ENCODE data around the gene ZNF331.
"Not testable (repeated sequence)": the region's sequence is repeated elsewhere in the genome, so short reads cannot be mapped to it uniquely, and the experiment has no call there.

Gene ZNF331

DNA sequence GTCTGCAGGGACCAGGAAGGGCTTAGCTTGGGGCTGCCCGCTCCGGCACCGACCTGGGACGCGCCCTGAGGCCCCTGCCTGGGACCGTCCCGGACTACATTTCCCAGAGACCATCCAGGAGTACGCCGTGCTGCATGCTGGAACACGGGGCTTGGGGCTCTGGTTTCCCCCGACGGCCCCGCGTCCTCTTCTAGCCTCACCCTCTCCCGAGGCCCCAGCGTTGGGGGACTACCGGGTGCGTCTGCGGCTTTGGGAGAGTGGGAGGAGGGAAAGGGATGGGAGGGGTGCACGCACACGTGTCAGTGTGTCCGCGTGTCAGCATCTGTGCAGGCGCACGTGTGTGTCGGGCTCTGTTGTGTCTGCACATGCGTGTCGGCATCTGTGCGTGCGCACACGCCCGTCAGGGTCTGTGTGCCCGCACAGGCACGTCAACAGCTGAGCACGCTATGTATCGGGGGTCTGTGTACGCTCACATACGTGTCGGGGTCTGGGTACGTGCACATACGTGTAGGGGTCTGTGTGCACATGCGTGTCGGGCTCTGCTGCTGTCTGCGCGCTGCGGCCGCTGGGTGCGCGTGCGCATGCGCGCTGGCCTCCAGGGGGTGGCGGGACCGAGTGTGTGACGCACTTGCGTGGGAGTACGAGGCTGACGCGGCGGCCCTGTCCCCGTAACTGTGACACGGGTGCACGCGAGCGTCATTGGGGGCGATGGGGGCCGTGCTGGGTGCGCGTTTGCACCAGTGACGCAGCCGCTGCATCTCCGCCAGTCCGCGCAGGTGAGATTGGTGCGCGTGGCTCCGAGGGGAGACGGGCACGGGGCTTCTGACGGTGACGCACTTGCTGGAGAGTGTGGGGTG is at the start of gene ZNF331:
TSS of gene ZNF331 (plus strand) at position 625 of the 857 bp plus-strand sequence. CDS start 31,232 bp downstream, outside the sequence.
- peak; percentile 10 for DNase-seq

DNA sequence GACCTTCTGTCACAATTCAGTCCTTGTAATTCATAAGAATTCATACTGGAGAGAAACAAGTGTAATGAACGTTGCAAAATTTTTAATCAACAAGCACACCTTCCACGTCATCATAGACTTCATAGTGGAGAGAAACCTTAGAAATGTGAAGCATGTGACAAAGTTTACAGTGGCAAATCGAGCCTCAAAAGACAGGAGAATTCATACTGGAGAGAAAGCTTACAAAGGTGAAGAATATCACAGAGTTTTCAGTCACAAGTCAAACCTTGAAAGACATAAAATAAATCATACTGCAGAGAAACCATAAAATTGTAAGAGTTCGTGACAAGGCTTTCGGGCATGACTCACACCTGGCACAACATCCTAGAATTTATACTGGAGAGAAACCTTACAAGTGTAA is 45.8 kb upstream of the ZNF331 start:
- no peak for DNase-seq

DNA sequence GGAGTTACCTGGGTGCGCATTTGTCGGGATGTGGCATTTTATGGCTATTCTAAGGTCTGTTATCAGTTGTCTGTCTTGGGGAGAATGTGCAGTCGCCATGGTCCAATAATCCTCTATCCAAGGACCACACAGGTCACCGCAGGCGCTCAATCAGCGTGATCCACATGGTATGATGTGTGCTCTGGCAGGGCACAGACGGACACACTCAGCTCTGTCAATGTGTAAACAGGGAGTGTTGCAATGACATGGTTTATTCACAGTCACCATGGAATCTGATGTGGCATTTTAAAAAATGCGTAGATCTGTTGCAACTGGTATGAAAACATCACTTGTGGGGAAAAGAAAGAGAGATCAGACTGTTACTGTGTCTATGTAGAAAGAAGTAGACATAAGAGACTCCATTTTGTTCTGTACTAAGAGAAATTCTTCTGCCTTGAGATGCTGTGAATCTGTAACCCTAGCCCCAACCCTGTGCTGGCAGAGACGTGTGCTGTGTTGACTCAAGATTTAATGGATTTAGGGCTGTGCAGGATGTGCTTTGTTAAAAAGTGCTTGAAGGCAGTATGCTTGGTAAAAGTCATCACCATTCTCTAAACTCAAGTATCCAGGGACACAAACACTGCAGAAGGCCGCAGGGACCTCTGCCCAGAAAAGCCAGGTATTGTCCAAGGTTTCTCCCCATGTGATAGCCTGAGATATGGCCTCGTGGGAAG is 40.5 kb upstream of the ZNF331 start:
- DNase-seq = not testable (repeated sequence)

DNA sequence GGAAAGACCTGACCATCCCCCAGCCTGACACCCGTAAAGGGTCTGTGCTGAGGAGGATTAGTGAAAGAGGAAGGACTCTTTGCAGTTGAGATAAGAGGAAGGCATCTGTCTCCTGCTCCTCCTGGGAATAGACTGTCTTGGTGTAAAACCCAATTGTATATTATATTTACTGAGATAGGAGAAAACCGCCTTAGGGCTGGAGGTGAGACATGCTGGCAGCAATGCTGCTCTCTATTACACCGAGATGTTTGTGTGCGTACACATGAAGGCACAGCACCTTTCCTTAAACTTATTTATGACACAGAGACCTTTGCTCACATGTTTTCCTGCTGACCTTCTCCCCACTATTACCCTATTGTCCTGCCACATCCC is 39.9 kb upstream of the ZNF331 start:
- not testable (repeated sequence) for DNase-seq

DNA sequence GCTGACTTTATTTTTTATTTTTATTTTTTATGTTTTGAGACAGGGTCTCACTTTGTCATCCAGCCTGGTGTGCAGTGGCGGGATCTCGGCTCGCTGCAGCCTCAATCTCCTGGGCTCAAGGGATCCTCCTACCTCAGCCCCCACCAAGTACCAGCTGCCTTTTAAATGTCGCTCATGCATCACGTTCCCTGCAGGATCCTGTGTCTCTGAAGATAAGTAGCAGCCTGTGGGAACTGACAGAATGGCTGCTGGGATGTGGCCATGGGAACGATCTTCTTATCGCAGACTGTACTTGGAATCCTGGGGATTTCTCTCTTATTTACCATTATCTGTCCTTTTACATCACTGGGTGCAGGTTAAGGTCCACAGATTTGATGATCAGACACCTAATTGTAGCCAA is 34.8 kb upstream of the ZNF331 start:
- DNase-seq = peak; percentile 32

DNA sequence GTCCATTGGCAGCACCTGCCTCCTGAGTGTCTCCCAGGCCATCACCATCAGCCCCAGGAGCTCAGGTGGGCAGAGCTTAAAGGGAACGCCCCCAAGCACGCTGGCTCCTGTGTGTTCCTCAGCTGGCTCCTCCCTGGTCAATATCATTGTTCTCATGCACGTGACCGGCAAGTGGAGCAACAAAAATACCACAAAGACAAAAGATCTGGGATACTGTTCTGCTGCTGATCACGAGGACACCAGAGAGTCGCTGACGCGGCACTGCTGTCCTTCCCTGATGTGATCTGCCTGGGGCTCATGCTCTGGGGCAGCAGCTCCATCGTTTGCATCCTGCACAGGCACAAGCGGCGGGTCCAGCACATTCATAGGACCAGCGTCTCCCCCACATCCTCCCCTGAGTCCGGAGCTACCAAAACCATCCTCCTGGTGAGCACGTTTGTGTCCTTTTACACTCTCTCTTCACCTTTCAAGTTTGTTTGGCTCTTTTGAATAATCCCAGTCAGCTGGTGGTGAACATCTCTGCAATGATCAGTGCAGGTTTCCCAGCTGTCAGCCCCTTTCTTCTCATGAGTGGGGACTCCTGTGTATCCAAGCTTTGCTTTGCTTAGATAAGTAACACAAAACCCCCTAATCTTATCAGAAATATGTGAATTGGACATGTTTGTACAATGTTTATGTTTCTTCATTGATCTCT is 34.1 kb upstream of the ZNF331 start:
- not testable (repeated sequence) for DNase-seq

DNA sequence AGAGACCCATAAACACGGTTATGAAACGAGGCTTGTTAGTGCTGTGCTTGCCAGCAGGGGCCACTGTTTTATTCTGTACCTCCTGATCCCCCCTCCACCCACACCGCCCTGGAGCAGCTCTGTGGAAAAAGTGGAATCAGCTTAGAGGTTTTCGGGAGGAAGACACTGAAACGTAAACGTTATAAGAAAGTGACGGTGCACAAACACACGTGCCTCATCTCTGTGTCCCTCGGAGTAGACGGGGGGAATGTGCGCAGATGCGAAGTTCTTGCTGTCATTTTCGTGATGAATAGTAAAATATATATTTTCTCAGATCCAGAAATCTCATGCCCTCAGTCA is 33.6 kb upstream of the ZNF331 start:
- DNase-seq = not testable (repeated sequence)

DNA sequence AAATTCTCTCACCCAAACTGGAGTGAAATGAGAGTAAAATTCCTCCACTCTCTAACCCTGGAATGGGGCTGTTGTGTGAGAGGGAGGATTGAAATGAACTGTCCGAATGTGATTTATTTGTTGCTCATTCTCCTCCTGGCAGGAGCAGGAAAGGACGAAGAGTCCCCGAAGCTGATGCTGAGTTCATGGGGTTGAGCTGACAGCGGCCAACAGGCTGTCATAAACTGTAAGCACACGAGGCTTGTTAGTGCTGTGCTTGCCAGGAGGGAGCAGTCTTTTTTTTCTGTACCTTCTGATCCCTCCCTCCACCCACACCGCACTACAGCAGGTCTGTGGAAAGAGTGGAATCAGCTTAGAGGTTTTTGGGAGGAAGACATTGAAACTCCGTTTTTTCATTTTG is 33.1 kb upstream of the ZNF331 start:
- no peak for DNase-seq

DNA sequence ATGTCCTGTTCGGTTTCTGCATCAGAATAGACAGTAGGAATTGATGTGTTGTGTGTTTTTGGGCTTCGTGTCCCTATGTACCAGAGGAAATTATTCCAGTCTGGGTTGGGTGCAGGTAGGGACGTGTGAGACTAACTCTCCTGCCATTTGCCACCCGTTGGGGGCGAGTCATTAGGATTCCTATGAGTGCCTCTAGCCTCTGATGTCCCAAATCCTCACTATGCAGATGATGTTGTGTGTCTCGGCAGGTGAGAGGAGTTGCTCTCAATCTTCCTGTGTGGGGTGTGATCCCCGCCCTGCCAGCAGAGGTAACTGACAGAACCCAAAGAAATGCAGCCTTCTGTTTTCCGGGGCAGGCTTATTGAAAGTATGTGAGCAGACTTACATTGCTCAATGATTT is 31.2 kb upstream of the ZNF331 start:
- no peak for DNase-seq

DNA sequence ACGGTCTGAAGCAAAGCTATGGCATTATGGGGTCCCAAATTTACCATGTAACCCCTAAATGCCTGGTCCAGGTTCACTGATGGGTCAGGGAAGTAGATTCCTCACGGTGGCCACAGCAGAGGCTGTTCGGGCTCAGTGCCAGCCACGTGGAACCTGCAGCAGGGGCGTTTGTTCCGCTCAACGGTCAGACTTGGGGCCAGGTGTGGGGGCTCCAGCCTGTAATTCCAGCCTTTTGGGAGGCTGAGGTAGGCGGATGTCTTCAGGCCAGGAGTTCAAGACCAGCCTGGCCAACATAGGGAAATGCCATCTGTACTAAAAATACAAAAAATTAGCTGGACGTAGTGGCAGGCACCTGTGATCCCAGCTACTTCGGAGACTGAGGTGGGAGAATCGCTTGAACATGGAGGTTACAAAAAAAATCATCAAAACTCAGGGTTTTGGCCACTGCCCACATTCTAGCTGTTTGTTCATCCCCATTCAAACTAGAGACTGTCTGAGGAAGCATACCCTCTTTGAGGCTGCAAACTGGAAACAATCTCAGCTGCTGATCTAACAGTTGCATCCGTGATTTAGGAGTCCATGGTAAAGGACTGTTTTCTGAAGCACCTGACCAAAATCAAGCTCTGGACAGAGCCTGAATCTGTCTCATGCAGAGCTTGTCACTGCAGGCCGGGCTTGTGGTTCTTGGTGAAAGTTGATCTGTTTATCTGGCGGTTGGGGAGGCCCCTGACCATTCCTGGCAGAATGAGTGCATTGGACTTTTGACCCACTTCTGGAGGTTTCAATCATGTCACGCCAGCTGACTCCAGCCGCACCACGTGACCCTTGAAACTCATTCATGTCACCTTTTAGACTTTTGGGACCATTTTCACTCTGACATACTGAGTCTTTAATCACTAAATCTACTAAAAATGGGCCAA is 30.2 kb upstream of the ZNF331 start:
- no peak for DNase-seq

DNA sequence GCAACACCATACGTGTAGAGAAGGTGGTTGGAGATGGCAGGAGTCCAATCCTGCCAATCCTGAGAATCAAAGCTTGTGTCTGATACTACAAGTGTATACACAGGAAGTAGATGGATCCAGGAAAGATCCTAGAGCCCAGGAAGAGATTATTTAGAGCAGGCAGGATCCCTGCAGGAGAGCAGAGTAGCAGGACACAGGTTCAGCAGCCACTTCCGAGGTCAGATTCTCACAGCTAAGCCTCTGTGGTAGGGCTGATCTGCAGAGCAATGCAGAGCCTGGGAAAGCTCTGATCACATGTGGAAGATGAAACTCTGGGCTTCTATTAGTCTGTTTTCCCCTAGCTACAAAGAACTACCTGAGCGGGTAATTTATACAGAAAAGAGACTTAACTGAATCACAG is 28.5 kb upstream of the ZNF331 start:
- DNase-seq = no peak

DNA sequence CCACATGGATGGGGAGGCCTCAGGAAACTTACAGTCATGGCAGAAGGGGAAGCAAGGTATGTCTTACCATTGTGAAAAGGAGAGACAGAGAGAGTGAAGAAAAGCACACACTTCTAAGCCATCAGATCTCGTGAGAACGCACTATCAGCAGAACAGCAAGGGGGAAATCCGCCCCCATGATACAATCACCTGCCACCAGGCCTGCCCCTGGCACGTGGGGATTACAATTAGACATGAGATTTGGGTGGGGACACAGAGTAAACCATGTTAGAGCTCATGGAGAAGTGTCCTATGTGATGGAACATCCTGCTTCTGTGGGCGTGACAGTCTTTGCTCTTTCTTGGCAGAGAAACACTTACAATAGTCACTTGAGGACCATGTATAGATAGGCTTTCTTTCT is 28.1 kb upstream of the ZNF331 start:
- no peak for DNase-seq

DNA sequence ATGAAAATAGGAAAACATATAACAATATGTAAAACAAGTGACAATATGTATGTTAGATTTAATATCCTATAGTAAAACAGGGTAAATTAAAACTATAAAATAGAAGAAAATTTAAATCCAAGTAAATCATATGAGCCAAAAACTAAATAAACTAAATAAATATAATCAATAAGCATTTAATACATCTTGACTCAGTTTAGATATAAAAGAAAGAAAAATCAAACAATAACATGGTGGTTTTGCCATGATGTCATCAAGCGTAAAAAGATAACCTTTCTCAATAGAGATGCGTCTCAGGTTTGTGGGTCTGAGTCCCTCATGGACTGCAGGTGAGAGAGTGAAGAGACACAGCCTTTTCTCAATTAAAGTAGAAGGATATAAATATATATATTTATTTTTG is 26.6 kb upstream of the ZNF331 start:
- no peak for DNase-seq

DNA sequence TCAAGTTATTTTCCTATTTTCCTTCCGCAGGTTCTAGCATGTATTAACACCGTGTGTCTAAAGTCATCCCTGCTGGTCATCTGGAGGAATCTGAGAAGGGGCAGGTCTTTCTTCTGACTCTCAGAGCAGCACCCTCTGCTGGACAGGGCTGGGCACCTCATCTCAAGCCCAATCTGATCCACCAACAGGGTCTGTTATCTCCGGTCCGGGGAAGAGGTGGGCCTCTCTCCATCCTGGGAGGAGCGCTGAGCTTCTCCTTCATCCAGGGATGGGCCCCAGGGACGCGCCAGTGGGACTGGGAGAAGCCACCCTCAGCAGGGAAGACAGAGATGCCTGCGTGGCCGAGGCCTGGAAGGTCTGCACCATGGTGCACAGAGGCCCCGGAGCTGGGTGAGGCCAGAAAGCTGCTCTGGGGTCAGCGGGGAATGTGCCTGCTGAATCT is 26.0 kb upstream of the ZNF331 start:
- no peak for DNase-seq

DNA sequence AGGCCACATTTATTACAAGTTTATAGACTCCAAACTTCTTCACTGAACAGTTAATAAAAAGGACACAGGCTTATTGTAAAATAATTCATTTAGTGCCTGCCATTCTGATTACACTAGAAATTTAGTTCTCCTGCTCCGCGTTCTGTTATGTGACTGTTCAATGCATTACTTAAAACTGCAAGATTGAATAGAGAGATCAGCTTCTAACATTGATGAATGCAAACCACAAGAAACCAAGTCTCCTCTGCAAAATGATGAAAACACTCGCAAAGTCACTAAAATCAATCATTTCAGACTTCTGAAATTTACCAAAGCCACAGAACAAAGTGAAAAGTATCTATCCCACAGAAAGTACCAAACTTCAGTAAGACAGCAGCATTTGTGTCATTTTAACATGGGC is 22.9 kb upstream of the ZNF331 start:
- DNase-seq = not testable (repeated sequence)

DNA sequence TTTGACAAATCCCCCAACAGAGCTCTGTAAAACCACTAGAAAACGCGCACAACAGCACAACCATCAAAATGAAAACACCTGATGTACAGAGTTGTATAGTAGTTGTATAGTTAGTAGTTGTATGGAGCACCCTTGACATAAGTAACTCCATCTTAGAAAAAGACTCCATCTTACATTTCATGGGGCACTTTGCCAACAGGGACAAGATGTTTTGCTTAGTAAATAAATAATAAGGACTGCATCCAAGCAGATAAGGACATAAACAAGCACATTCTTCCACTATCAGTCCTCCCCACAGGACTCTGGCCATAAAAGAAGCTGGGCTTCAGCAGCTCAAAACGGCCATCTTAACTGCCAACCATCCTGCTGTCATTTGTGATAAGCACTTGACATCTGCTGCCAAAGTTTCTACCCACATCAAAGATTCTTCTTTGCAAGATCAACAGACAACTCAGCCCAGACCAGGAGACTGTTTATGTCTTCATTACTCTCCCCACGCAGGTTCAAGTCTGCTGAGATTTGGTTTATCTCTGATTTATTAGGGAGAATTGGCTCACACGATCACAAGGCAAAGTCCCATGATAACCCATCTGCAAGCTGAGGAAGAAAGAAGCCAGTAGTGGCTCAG is 20.7 kb upstream of the ZNF331 start:
- DNase-seq = no peak

DNA sequence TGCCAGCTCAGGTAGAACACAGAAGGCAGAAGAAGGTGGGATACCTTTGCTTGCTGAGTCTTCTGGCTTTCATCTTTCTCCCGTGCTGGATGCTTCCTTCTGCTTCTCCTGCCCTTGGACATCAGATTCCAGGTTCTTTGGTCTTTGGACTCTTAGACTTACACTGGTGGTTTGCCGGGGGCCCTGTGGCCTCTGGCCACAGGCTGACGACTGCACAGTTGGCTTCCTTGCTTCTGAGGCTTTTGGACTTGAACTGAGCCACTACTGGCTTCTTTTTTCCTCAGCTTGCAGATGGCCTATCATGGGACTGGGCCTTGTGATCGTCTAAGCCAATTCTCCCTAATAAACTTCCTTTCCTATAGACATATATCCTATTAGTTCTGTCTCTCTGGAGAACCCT is 19.8 kb upstream of the ZNF331 start:
- no peak for DNase-seq

DNA sequence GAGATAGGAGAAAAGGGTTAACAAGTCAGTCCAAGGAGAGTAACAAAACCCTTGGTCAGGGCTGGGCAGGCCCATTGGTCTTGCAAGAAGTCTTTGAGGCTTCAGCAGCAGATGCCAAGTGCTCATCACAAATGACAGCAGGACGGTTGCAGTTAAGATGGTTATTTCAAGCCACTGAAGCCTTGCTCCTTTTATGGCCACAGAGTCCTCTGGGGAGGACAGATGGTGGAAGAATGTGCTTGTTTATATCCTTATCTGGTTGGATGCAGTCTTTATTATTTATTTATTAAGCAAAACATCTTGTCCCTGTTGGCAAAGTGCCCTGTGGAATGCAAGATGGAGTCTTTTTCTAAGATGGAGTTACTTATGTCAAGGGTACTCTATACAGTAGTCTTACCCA is 19.2 kb upstream of the ZNF331 start:
- no peak for DNase-seq

DNA sequence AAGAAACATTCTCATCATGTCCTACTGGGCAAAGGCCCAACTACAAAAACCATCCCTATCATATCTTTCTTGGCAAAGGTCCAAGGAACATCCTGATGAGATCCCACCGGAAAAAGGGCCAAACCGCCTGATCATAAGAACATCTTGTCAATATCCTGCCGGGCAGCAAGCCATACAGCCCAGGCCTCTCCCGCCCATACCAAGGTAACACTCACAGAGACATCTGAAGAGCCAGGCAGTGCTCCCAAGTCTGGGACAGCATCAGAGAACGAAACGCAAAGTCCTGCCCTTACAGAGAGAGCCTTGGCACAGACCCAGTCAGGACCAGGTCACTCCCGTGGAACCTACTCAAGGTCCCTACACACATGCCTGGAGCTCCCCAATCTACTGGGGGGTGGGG is 18.5 kb upstream of the ZNF331 start:
- DNase-seq = no peak

DNA sequence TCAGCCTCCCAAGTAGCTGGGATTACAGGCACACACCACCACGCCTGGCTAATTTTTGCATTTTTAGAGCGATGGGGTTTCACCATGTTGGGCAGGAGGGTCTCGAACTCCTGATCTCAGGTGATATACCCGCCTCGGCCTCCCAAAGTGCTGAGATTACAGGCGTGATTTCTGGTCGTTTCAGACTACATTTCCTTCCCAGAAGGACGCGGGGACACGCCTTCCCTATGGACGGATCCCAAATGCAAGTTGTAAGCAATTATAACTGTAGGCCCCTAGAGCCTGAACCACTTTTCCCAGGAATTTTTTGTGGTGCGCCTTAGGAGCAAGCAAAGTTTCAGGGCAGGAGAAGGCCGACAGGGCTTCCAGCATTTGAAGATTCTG is 17.8 kb upstream of the ZNF331 start:
- no peak for DNase-seq

DNA sequence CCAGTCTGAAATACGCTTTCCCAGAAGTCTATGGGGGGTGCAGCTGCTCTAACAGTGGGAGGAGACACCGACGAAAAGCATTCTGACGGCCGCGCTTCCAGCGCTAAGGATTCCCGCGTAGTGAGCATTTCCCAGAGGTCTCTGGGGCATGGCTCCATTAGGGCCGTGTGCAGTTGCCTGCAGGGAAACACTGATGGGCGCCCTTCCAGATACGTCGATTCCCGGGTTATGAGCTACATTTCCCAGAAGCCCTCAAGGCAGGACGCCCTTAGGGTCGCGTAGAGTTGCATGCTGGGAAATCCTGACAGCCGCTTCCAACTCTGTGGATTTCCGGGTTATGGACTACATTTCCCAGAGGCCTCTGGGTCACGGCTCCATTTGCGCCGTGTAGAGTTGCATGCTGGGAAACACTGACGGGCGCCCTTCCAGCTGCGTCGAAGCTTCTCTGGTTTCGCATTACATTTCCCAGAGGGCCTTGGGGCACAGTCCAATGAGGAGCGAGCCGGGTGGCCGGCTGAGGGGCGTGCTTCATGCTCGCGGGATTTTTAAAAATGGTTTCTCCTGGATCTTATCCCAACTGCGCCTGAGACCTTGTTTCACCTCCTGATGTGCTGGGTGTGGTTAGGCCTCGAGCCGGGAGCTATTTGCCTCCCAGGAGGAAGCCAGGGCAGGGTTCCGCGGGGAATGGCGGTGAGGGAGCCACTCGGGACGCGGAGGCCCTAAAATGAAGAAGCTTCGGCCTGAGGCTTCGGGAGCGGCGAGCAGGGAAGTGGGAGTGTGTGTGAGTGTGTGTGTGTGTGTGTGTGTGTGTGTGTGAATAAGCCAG is 17.2 kb upstream of the ZNF331 start:
- peak; percentile 99 for DNase-seq
